Mesenchymal stem cell (in vitro differentiated cells and primary cell): ENCODE results near the gene PIP4P1.

ENCODE experiments used
- DNase-seq: peaks from one replicate; pipeline ENCODE4 v3.0.0-alpha.2; 2013
- H2AFZ ChIP-seq: one replicate; pipeline ENCODE4 v1.6.1; 2013; ENCODE audit warnings: low read depth, mild to moderate bottlenecking, control low read depth, inconsistent platforms, low read length, moderate library complexity
- H2AK5ac ChIP-seq: 2 replicates; pipeline ENCODE4 v1.6.1; 2013; ENCODE audit warnings: low read length, moderate library complexity, mild to moderate bottlenecking, inconsistent platforms; ENCODE audit not compliant: severe bottlenecking
- H2BK120ac ChIP-seq: one replicate; pipeline ENCODE4 v1.6.1; 2013; ENCODE audit warnings: low read depth, mild to moderate bottlenecking, inconsistent platforms, low read length, moderate library complexity
- H2BK12ac ChIP-seq, 2 experiments: one replicate each; pipeline ENCODE4 v1.6.1; 2013; ENCODE audit warnings: inconsistent platforms in 2 of 2, low read length in 2 of 2, mild to moderate bottlenecking in 2 of 2, moderate library complexity in 2 of 2, control low read depth in 1 of 2
- H2BK15ac ChIP-seq: one replicate; pipeline ENCODE4 v1.6.1; 2013; ENCODE audit warnings: mild to moderate bottlenecking, low read depth, inconsistent platforms; ENCODE audit not compliant: poor library complexity, severe bottlenecking
- H2BK5ac ChIP-seq: 2 replicates; pipeline ENCODE4 v1.6.1; 2013; ENCODE audit warnings: low read depth, mild to moderate bottlenecking, low read length, control low read depth, inconsistent platforms; ENCODE audit not compliant: poor library complexity, severe bottlenecking
- H3K14ac ChIP-seq, 2 experiments: one replicate each; pipeline ENCODE4 v1.6.1; 2013; ENCODE audit warnings: inconsistent platforms in 2 of 2, low read length in 2 of 2, control low read depth in 1 of 2, mild to moderate bottlenecking in 1 of 2, moderate library complexity in 1 of 2
- H3K18ac ChIP-seq, 2 experiments: one replicate each; pipeline ENCODE4 v1.6.1; 2013; ENCODE audit warnings: inconsistent platforms in 2 of 2, low read length in 2 of 2, control low read depth in 1 of 2, low read depth in 1 of 2, mild to moderate bottlenecking in 1 of 2
- H3K23ac ChIP-seq, 2 experiments: one replicate each; pipeline ENCODE4 v1.6.1; 2013; ENCODE audit warnings: inconsistent platforms in 2 of 2, low read length in 2 of 2, mild to moderate bottlenecking in 2 of 2, moderate library complexity in 2 of 2, control low read depth in 1 of 2
- H3K27ac ChIP-seq: 2 replicates; pipeline ENCODE4 v1.5.1; 2013; ENCODE audit warnings: mild to moderate bottlenecking, moderate library complexity, low read length, control low read depth, inconsistent platforms; ENCODE audit not compliant: poor library complexity, severe bottlenecking
- H3K27me3 ChIP-seq, 2 experiments: 2 replicates each; pipeline versions ENCODE4 v1.6.1 to v1.7.0; 2013; ENCODE audit warnings: low read length in 2 of 2, mild to moderate bottlenecking in 2 of 2, moderate library complexity in 2 of 2, control low read depth in 1 of 2, inconsistent platforms in 1 of 2; ENCODE audit not compliant: control insufficient read depth in 1 of 2, insufficient read depth in 1 of 2
- H3K36me3 ChIP-seq, 2 experiments: 2 replicates each; pipeline versions ENCODE4 v1.6.1 to v1.7.0; 2013; ENCODE audit warnings: low read length in 2 of 2, control low read depth in 1 of 2, inconsistent platforms in 1 of 2, low read depth in 1 of 2, mild to moderate bottlenecking in 1 of 2; ENCODE audit not compliant: insufficient read depth in 2 of 2, control insufficient read depth in 1 of 2
- H3K4ac ChIP-seq, 2 experiments: one replicate each; pipeline ENCODE4 v1.6.1; 2013; ENCODE audit warnings: inconsistent platforms in 2 of 2, low read length in 2 of 2, mild to moderate bottlenecking in 2 of 2, moderate library complexity in 2 of 2, control low read depth in 1 of 2, low read depth in 1 of 2
- H3K4me1 ChIP-seq: 2 replicates; pipeline ENCODE4 v1.6.1; 2013; ENCODE audit warnings: low read depth, low read length, control low read depth; ENCODE audit not compliant: control insufficient read depth, insufficient read depth
- H3K4me2 ChIP-seq: 2 replicates; pipeline ENCODE4 v1.6.1; 2013; ENCODE audit warnings: low read length, mild to moderate bottlenecking, inconsistent platforms; ENCODE audit not compliant: poor library complexity, severe bottlenecking
- H3K4me3 ChIP-seq, 2 experiments: 2 replicates each; pipeline versions ENCODE4 v1.5.1 to v1.7.0; 2013; ENCODE audit warnings: low read length in 2 of 2, mild to moderate bottlenecking in 2 of 2, control low read depth in 1 of 2, low read depth in 1 of 2; ENCODE audit not compliant: insufficient read depth in 1 of 2
- H3K79me1 ChIP-seq: replicated peaks from 2 replicates; pipeline ENCODE4 v1.6.1; 2013; ENCODE audit warnings: mild to moderate bottlenecking, control low read depth, low read length, inconsistent platforms; ENCODE audit not compliant: poor library complexity, severe bottlenecking
- H3K9ac ChIP-seq: 2 replicates; pipeline ENCODE4 v1.7.0; 2013; ENCODE audit warnings: mild to moderate bottlenecking, low read length, moderate library complexity
- H3K9me3 ChIP-seq: 2 replicates; pipeline ENCODE4 v1.7.0; 2013; ENCODE audit warnings: mild to moderate bottlenecking, low read length; ENCODE audit not compliant: control insufficient read depth
- H4K8ac ChIP-seq: one replicate; pipeline ENCODE4 v1.6.1; 2013; ENCODE audit warnings: inconsistent platforms, mild to moderate bottlenecking, low read length, moderate library complexity
- H4K91ac ChIP-seq: one replicate; pipeline ENCODE4 v1.6.1; 2013; ENCODE audit warnings: mild to moderate bottlenecking, low read length, inconsistent platforms
- WGBS: methylation state at CpG from one replicate; pipeline ENCODE4 v1.1.7; 2013; ENCODE audit warnings: mixed read lengths; 5-methylcytosine and 5-hydroxymethylcytosine counted together

Gene PIP4P1

DNA sequence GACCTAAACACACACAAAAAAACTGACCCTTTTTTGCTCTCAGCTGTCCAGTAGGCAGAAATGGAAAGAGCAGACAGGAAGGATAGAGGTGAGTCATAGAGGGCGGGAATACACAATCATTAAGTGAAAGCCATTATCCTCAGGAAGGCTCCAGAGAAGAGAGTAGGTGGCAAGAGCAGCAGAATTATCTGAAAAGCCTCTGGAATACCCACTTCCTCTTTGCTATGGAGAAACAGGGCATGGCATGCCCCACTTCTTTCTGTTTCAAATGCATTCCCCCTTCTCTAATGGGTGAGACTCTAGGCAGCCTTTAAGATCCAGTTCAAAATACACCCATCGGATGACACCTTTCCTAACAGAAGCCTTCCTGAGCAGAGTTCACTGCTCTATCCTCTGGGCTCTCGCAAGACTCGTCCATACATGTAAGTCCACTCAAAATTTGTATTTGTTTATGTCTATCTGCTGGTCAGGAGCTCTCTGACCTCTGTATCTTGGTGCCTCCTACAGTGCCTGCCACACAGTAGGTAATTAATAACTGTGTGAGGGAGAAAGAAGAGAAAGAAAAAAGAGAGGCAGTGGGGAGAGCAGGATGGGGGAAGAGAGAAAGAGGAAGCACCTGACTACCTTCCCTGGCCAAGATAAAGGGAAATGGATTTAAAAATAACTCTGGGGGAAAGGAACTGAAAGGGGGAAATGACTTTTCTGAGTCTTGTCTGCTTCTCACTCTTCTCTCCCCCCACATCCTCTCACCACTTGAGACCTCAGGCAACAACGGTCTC, 33.8 kb downstream of the PIP4P1 start:
- no peak overlapping the region for H3K9ac ChIP-seq

DNA sequence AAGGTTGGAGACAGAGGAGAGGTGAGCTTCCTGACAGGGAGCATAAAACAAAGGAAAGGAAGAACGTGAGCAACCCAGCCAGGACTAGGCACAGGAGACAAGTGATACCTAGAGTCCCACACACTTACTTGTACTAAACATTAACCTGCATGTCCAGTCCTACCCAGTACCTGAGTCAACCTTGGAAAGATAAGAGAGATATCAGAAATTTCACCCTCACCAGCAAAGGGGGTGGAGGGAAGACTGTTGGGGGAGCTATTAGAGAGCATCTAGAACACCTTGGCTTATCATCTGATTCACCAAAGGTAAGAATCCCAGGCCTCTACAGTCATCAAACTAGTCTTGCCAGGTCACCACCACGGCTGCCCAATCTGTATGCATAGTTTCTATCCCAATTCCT, 36.4 kb downstream of the PIP4P1 start:
- Histone ChIP-seq H3K4me3 (no peak overlapping the region), H3K18ac (no peak overlapping the region), H2AFZ (no peak overlapping the region), H3K14ac (no peak overlapping the region), H2BK120ac (no peak overlapping the region), H3K9me3 (no peaks in the 10 kb centered on the region), H4K91ac (no peak overlapping the region), H3K4me1 (peaks cover 3% of the 10 kb centered on the region), H3K9ac (no peak overlapping the region), H3K23ac (no peak overlapping the region), H2AK5ac (no peak overlapping the region), H3K79me1 (no peaks in the 10 kb centered on the region), H3K4me2 (no peak overlapping the region), H2BK5ac (no peak overlapping the region), H2BK12ac (no peak overlapping the region), H3K36me3 (no peaks in the 10 kb centered on the region), H4K8ac (no peak overlapping the region), H3K27ac (no peak overlapping the region), H3K27me3 (no peaks in the 10 kb centered on the region), H2BK15ac (no peak overlapping the region), H3K4ac (no peak overlapping the region)
- 52% methylated on average over 1 of the region's 2 CpGs for WGBS
- DNase-seq = no peak

More for the DNA sequence above, 33.8 kb downstream of the PIP4P1 start:
- no peak overlapping the region for H3K23ac ChIP-seq
- no peak overlapping the region for H2BK12ac ChIP-seq
- no peak overlapping the region for H4K91ac ChIP-seq
- H3K36me3 ChIP-seq = no peaks in the 10 kb centered on the region
- no peak overlapping the region for H3K4me3 ChIP-seq
- DNase-seq = peak; percentile 76
- 62% methylated on average over 3 of the region's 5 CpGs for WGBS
- H3K79me1 ChIP-seq = no peaks in the 10 kb centered on the region
- no peak overlapping the region for H2BK15ac ChIP-seq
- H3K27me3 ChIP-seq = no peaks in the 10 kb centered on the region
- H3K27ac ChIP-seq = peak overlapping the region; percentile 16
- peak overlapping the region; percentile 61 for H4K8ac ChIP-seq
- peak overlapping the region; percentile 69 to 73 for H3K4ac ChIP-seq
- peak overlapping the region; percentile 47 for H2AFZ ChIP-seq
- H2BK5ac ChIP-seq = no peak overlapping the region
- no peak overlapping the region for H2AK5ac ChIP-seq
- H3K9me3 ChIP-seq = no peaks in the 10 kb centered on the region
- H3K4me1 ChIP-seq = peaks cover 3% of the 10 kb centered on the region
- H3K4me2 ChIP-seq = peak overlapping the region; percentile 14
- no peak overlapping the region for H3K14ac ChIP-seq
- H3K18ac ChIP-seq = peak overlapping the region; percentile 21 to 56
- peak overlapping the region; percentile 9 for H2BK120ac ChIP-seq

DNA sequence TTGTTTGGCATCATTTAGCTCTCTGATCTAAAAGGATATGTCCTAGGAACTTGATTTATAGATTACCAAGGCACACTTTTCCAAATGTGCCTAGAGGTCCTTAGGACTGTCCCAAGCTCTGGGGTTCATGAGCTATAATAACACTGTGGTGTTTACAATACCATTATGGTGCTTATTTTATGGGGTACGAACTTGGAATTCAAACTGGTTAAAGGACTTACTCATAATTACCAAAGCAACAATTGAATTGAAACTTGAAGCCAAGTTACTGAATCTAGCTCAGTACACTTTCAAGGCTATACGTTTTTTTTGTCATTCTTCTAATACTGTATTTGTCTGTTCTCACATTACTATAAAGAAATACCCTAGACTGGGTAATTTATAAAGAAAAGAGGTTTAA, 38.3 kb downstream of the PIP4P1 start:
- no peak overlapping the region for H3K23ac ChIP-seq

DNA sequence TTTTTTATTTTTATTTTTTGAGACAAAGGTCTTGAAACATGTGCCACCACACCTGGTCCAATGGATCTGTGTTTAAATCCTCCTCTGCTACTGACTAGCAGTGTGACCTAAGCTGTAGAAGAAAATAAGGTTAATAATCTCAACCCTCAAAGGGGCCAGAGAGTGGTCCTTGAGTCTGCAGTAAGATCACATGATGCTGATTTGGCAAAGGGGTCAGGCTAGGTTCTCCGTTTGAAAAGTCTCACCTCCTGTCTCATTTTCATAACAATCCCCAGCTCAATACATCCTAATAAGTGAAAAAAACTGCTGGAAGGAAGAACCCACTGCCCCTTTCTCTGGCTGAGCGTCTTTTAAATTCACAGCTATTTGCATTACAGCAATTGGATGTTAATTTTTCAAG, 40.0 kb downstream of the PIP4P1 start:
- H3K27ac ChIP-seq = no peak overlapping the region
- H3K4ac ChIP-seq = no peak overlapping the region
- H3K18ac ChIP-seq = no peak overlapping the region
- no peaks in the 10 kb centered on the region for H3K4me1 ChIP-seq
- no peaks in the 10 kb centered on the region for H3K79me1 ChIP-seq
- no peak overlapping the region for H2BK5ac ChIP-seq
- H3K36me3 ChIP-seq = no peaks in the 10 kb centered on the region
- H3K9me3 ChIP-seq = no peaks in the 10 kb centered on the region
- no peak overlapping the region for H3K9ac ChIP-seq
- H3K4me3 ChIP-seq = no peak overlapping the region
- no peak overlapping the region for H3K4me2 ChIP-seq
- H2AFZ ChIP-seq = no peak overlapping the region
- no peak overlapping the region for H2AK5ac ChIP-seq
- no peak overlapping the region for H3K14ac ChIP-seq
- H2BK120ac ChIP-seq = no peak overlapping the region
- no peak overlapping the region for H4K8ac ChIP-seq
- no peak overlapping the region for H4K91ac ChIP-seq
- H3K23ac ChIP-seq = no peak overlapping the region
- no peak overlapping the region for H2BK12ac ChIP-seq
- H2BK15ac ChIP-seq = no peak overlapping the region
- 10% methylated on average over 2 of the region's 2 CpGs for WGBS
- no peaks in the 10 kb centered on the region for H3K27me3 ChIP-seq
- DNase-seq = no peak

More for the DNA sequence above, 38.3 kb downstream of the PIP4P1 start:
- Histone ChIP-seq H3K4me2 (no peak overlapping the region), H3K9me3 (no peaks in the 10 kb centered on the region), H2BK15ac (no peak overlapping the region), H3K9ac (no peak overlapping the region), H3K14ac (no peak overlapping the region), H2AK5ac (no peak overlapping the region), H3K79me1 (no peaks in the 10 kb centered on the region), H4K91ac (no peak overlapping the region), H3K4me3 (no peak overlapping the region), H2BK12ac (no peak overlapping the region), H2AFZ (no peak overlapping the region), H2BK5ac (no peak overlapping the region), H3K27ac (no peak overlapping the region), H3K4me1 (no peaks in the 10 kb centered on the region), H3K4ac (no peak overlapping the region), H4K8ac (no peak overlapping the region), H3K27me3 (no peaks in the 10 kb centered on the region), H2BK120ac (no peak overlapping the region), H3K18ac (no peak overlapping the region), H3K36me3 (no peaks in the 10 kb centered on the region)
- DNase-seq = no peak
- no CpG with 5 or more reads among the region's 2 CpGs for WGBS
